K562 (cell line): ENCODE data around the gene TRAPPC1. TPM values are rescaled to one million over a fixed set of nuclear protein-coding genes. Genes with fewer than 3 reads are reported as not detected.

ENCODE experiments used
- ATAC-seq: fragments of 200-7000 bp; cut with Tn5 transposase; 3 replicates; pipeline ENCODE4 v1.9.1; 2020; ENCODE audit warnings: moderate library complexity
- BruUV-seq: library from RNA; stranded (reverse); fragments of 400-500 nt; replicated peaks from 2 replicates; lab custom pipeline; 2021; lab: Mats Ljungman, UMichigan
- CTCF ChIA-PET: fragments of 300-600 bp; formaldehyde crosslinking; extraction: SDS; loops from one replicate; lab custom pipeline; 2021; ENCODE audit warnings: low intra/inter-chr PET ratio; lab: Yijun Ruan, JAX
- POLR2A ChIA-PET: fragments of 300-600, 350-650 bp; sonication (Branson Sonifier 250); formaldehyde crosslinking; extraction: SDS; loops from one replicate; lab custom pipeline; 2021; ENCODE audit warnings: antibody characterized with exemption, inconsistent platforms; lab: Yijun Ruan, JAX
- DNase-seq, 4 experiments: peaks; one replicate each; pipeline versions ENCODE4 v3.0.0 to v3.0.0-alpha.2; 2011 to 2018; ENCODE audit warnings: low spot score in 3 of 4, mixed read lengths in 3 of 4; ENCODE audit errors: extremely low read depth in 1 of 4
- FAIRE-seq: peaks from 2 replicates; lab custom pipeline; 2011; peaks lifted over from hg19 to GRCh38; lab: Jason Lieb, UNC
- H2AFZ ChIP-seq: 2 replicates; pipeline ENCODE4 v1.6.0; 2011; ENCODE audit warnings: low read depth, low read length, control low read depth, inconsistent platforms
- H3K27ac ChIP-seq: fragments of 200-600 bp; 3 replicates; pipeline ENCODE4 v1.8.0; 2011; ENCODE audit warnings: low read depth, mild to moderate bottlenecking, control low read depth, inconsistent platforms, low read length, moderate library complexity, mixed read lengths; ENCODE audit errors: extremely low read depth
- H3K27me3 ChIP-seq, 2 experiments: fragments of 300-600 bp in 1 of 2; 2 replicates in 1 of 2; 3 replicates in 1 of 2; pipeline versions ENCODE4 v1.6.0 to v1.8.0; 2011; ENCODE audit warnings: inconsistent platforms in 2 of 2, low read length in 2 of 2, mild to moderate bottlenecking in 1 of 2, mixed read lengths in 1 of 2, moderate library complexity in 1 of 2; ENCODE audit not compliant: control insufficient read depth in 2 of 2, insufficient read depth in 2 of 2
- H3K36me3 ChIP-seq: fragments of 300-600 bp; 3 replicates; pipeline ENCODE4 v1.8.0; 2011; ENCODE audit warnings: mild to moderate bottlenecking, low read length, inconsistent platforms; ENCODE audit not compliant: control insufficient read depth, insufficient read depth
- H3K4me1 ChIP-seq, 2 experiments: fragments of 200-600 bp in 1 of 2; replicated peaks in 1 of 2; 2 replicates in 1 of 2; 3 replicates in 1 of 2; pipeline versions ENCODE4 v1.5.1 to v1.8.0; 2011; ENCODE audit warnings: inconsistent platforms in 2 of 2, low read length in 2 of 2, mild to moderate bottlenecking in 1 of 2, mixed read lengths in 1 of 2, moderate library complexity in 1 of 2; ENCODE audit not compliant: control insufficient read depth in 2 of 2, insufficient read depth in 2 of 2
- H3K4me2 ChIP-seq: 2 replicates; pipeline ENCODE4 v1.6.1; 2011; ENCODE audit warnings: low read length, control low read depth, inconsistent platforms, mixed read lengths; ENCODE audit not compliant: insufficient read depth
- H3K4me3 ChIP-seq: fragments of 200-600 bp; sonication (generic), shearing (Covaris generic); 2 replicates; pipeline ENCODE4 v1.5.1; 2016; ENCODE audit warnings: control low read depth, inconsistent platforms
- H3K79me2 ChIP-seq: fragments of 200-600 bp; 3 replicates; pipeline ENCODE4 v1.8.0; 2011; ENCODE audit warnings: low read length, inconsistent platforms; ENCODE audit not compliant: control insufficient read depth, insufficient read depth
- H3K9ac ChIP-seq, 2 experiments: 2 replicates each; pipeline versions ENCODE4 v1.6.0 to v1.6.1; 2011; ENCODE audit warnings: low read depth in 2 of 2, low read length in 2 of 2, control low read depth in 1 of 2, inconsistent platforms in 1 of 2, mild to moderate bottlenecking in 1 of 2, mixed read lengths in 1 of 2; ENCODE audit not compliant: insufficient read depth in 1 of 2
- H3K9me1 ChIP-seq: one replicate; pipeline ENCODE4 v1.6.0; 2011; ENCODE audit warnings: inconsistent platforms, mild to moderate bottlenecking, low read length, moderate library complexity; ENCODE audit not compliant: control insufficient read depth, insufficient read depth
- H3K9me3 ChIP-seq: replicated peaks from 2 replicates; pipeline ENCODE4 v1.5.1; 2011; ENCODE audit warnings: low read depth, low read length, inconsistent platforms; ENCODE audit not compliant: control insufficient read depth, insufficient read depth
- H4K20me1 ChIP-seq: replicated peaks from 2 replicates; pipeline ENCODE4 v1.6.1; 2011; ENCODE audit warnings: low read length, inconsistent platforms, mixed read lengths; ENCODE audit not compliant: control insufficient read depth, insufficient read depth
- HDGF ChIP-seq: fragments of 450-650 bp; IDR thresholded peaks from 2 replicates; pipeline ENCODE4 v1.6.1; 2016
- HNRNPLL ChIP-seq: fragments of 200-400 bp; formaldehyde crosslinking; IDR thresholded peaks from 2 replicates; pipeline ENCODE4 v1.6.1; 2017; ENCODE audit warnings: low read length, low read depth, mild to moderate bottlenecking; ENCODE audit not compliant: poor library complexity, severe bottlenecking
- MEF2A ChIP-seq: IDR thresholded peaks from 2 replicates; pipeline ENCODE4 v1.6.1; 2011; ENCODE audit warnings: low read depth, mild to moderate bottlenecking, low read length, moderate library complexity; ENCODE audit not compliant: control insufficient read depth
- NR1H2 ChIP-seq: sonication (generic); formaldehyde crosslinking; IDR thresholded peaks from 2 replicates; pipeline ENCODE4 v1.4.0; 2020; ENCODE audit warnings: mild to moderate bottlenecking, missing genetic modification reagents
- NR2C1 ChIP-seq, 2 experiments: fragments of 450-650 bp; IDR thresholded peaks; 2 replicates each; pipeline ENCODE4 v1.6.1; 2017; ENCODE audit warnings: mild to moderate bottlenecking in 2 of 2, antibody characterized with exemption in 1 of 2, inconsistent platforms in 1 of 2, missing compliant biosample characterization in 1 of 2, missing genetic modification characterization in 1 of 2
- PML ChIP-seq: IDR thresholded peaks from 2 replicates; pipeline ENCODE4 v1.6.1; 2012; ENCODE audit warnings: low read length, inconsistent platforms
- RNF2 ChIP-seq: sonication (generic); IDR thresholded peaks from 2 replicates; pipeline ENCODE4 v1.6.1; 2016
- RUNX1 ChIP-seq: sonication (generic); IDR thresholded peaks from 2 replicates; pipeline ENCODE4 v1.6.1; 2016; ENCODE audit warnings: antibody characterized with exemption, low read depth
- SMAD4 ChIP-seq: fragments of 250-450 bp; sonication (Bioruptor Pico); conservative IDR thresholded peaks from 2 replicates; pipeline ENCODE4 v1.8.0; 2021; ENCODE audit warnings: inconsistent platforms, mild to moderate bottlenecking, moderate library complexity
- SREBF2 ChIP-seq: sonication (generic); formaldehyde crosslinking; IDR thresholded peaks from 2 replicates; pipeline ENCODE4 v1.4.0; 2020; ENCODE audit warnings: mild to moderate bottlenecking, missing genetic modification reagents
- ZFX ChIP-seq: sonication (generic); formaldehyde crosslinking; IDR thresholded peaks from 2 replicates; pipeline ENCODE4 v1.8.0; 2022; ENCODE audit warnings: mild to moderate bottlenecking, missing genetic modification reagents, moderate library complexity
- ZNF316 ChIP-seq: fragments of 450-650 bp; IDR thresholded peaks from 2 replicates; pipeline ENCODE4 v1.6.1; 2016
- ZNF717 ChIP-seq: fragments of 250-450 bp; sonication (Bioruptor Pico); IDR thresholded peaks from 2 replicates; pipeline ENCODE4 v1.5.0; 2021
- ZNF766 ChIP-seq: fragments of 200-800 bp; sonication (Bioruptor generic); conservative IDR thresholded peaks from 2 replicates; pipeline ENCODE4 v1.6.1; 2016; ENCODE audit warnings: missing genetic modification characterization, missing compliant biosample characterization
- WGBS: fragments of 100-300 bp; shearing (Covaris generic); methylation state at CpG from one replicate; pipeline ENCODE4 v1.1.6; 2016; ENCODE audit warnings: low coverage, mixed read lengths; ENCODE audit not compliant: insufficient coverage; ENCODE audit errors: missing lambda C conversion rate; 5-methylcytosine and 5-hydroxymethylcytosine counted together
- in situ Hi-C: fragments of 300-500 bp; cut with MboI; formaldehyde crosslinking; loops from 4 replicates; pipeline ENCODE4 v1.15.0; 2018; ENCODE audit warnings: inconsistent platforms, mixed read lengths
- intact Hi-C: fragments of 100-400 bp; cut with micrococcal nuclease; formaldehyde crosslinking; loops from 2 replicates; pipeline ENCODE4 v1.14.2; 2022
- polyA plus RNA-seq, 8 experiments: library from polyadenylated mRNA; depleted of rRNA in 4 of 8; stranded (reverse) in 5 of 8; unstranded in 3 of 8; fragments of >200 nt; fragmentation: Nextera tagmentation in 2 of 8; fragmentation: Illumina TruSeq in 1 of 8; extraction: Ambion mirVana in 2 of 8; extraction: Trizol in 1 of 8; gene quantifications; 2 replicates each; pipeline versions ENCODE4 v1.2.1 to v1.2.3, GENCODE V29; 2011 to 2014; ENCODE audit warnings: inconsistent platforms in 1 of 8, missing spikeins in 1 of 8
- total RNA-seq, 7 experiments: library from RNA; depleted of rRNA in 6 of 7; stranded (reverse); fragments of >200 nt in 6 of 7; fragmentation: Illumina TruSeq in 2 of 7; extraction: Trizol in 2 of 7; gene quantifications; 2 replicates each; pipeline versions ENCODE4 v1.2.1 to v1.2.3, GENCODE V29; 2011 to 2021; ENCODE audit warnings: low replicate concordance in 1 of 7
- TF ChIP-seq, protein P1 (sequence below), 2 experiments: fragments of 200-800 bp in 1 of 2; sonication (Bioruptor generic) in 1 of 2; sonication (generic) in 1 of 2; formaldehyde crosslinking in 1 of 2; IDR thresholded peaks in 1 of 2; conservative IDR thresholded peaks in 1 of 2; 2 replicates each; pipeline versions ENCODE4 v1.5.0 to v1.6.1; 2016 to 2020; ENCODE audit warnings: missing compliant biosample characterization in 1 of 2, missing genetic modification characterization in 1 of 2, missing genetic modification reagents in 1 of 2

TRAPPC1 gene
- total and polyA plus RNA-seq, 9 of the 15 experiments (the other 6 are each of a cell fraction or from before 2014, with no cell fraction given): 11.7 to 82.8 (median 36.2) TPM

GRCh38 chr17:7955414-7956227 is 23.9 kb upstream of the TRAPPC1 start:
- peaks cover 0 to 3% of the 10 kb centered on the region in 2 experiments; a peak in 1 of 5 replicates for H3K27me3 ChIP-seq
- H2AFZ ChIP-seq: no peak overlapping the region
- no peak overlapping the region for H3K4me3 ChIP-seq
- POLR2A ChIA-PET: no interaction called here
- DNase-seq (no peak), ATAC-seq (no peak), FAIRE-seq (no peak)
- BruUV-seq: no TSS peak
- no peaks in the 10 kb centered on the region for H3K36me3 ChIP-seq
- no peaks in the 10 kb centered on the region; a peak in 1 of 5 replicates for H3K4me1 ChIP-seq
- no peak overlapping the region for H3K27ac ChIP-seq
- in situ Hi-C loops: no loop called here
- H3K4me2 ChIP-seq: no peak overlapping the region
- H3K79me2 ChIP-seq: no peaks in the 10 kb centered on the region
- no peaks in the 10 kb centered on the region for H3K9me1 ChIP-seq
- CTCF ChIA-PET: no interaction called here
- no peak overlapping the region for H3K9ac ChIP-seq
- intact Hi-C loops: no loop called here
- H3K9me3 ChIP-seq: no peaks in the 10 kb centered on the region
- no peak for TF ChIP-seq ZNF717 (CRISPR knock-in tag)
- no peak for TF ChIP-seq SREBF2 (CRISPR knock-in tag)
- TF ChIP-seq SMAD4 (CRISPR knock-in tag): no peak
- TF ChIP-seq ZFX (CRISPR knock-in tag): no peak
- no peak for TF ChIP-seq NR1H2 (CRISPR knock-in tag)
- TF ChIP-seq HDGF: no peak
- TF ChIP-seq ZNF316: no peak
- TF ChIP-seq HNRNPLL: no peak
- TF ChIP-seq RNF2: no peak
- TF ChIP-seq, protein P1, sequence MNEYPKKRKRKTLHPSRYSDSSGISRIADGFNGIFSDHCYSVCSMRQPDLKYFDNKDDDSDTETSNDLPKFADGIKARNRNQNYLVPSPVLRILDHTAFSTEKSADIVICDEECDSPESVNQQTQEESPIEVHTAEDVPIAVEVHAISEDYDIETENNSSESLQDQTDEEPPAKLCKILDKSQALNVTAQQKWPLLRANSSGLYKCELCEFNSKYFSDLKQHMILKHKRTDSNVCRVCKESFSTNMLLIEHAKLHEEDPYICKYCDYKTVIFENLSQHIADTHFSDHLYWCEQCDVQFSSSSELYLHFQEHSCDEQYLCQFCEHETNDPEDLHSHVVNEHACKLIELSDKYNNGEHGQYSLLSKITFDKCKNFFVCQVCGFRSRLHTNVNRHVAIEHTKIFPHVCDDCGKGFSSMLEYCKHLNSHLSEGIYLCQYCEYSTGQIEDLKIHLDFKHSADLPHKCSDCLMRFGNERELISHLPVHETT (CRISPR knock-in tag; conservative IDR thresholded peaks at IDR 0.05 in 1 of 2, IDR thresholded peaks at IDR 0.05 in 1 of 2): no peak
- no peak for TF ChIP-seq ZNF766 (CRISPR knock-in tag)
- TF ChIP-seq RUNX1: no peak
- no peak for TF ChIP-seq PML
- no peak for TF ChIP-seq NR2C1 (IDR thresholded peaks at IDR 0.05)
- no peak for TF ChIP-seq NR2C1 (tag; IDR thresholded peaks at IDR 0.05)
- TF ChIP-seq MEF2A: no peak
- TF ChIP-seq, all 486 proteins: peak for 0
- WGBS: 31% methylated on average over 12 of the region's 13 CpGs
- H4K20me1 ChIP-seq: no peaks in the 10 kb centered on the region
